Endothelial cell of umbilical vein (primary cell): ENCODE results near the gene CNTRL. TPM values are rescaled to one million over a fixed set of nuclear protein-coding genes. Genes with fewer than 3 reads are reported as not detected.
"Not testable (repeated sequence)": the region's sequence is repeated elsewhere in the genome, so short reads cannot be mapped to it uniquely, and the experiment has no call there.

ENCODE experiments used
- BruUV-seq: library from RNA; stranded (reverse); fragments of 400-500 nt; replicated peaks from 2 replicates; lab custom pipeline; 2021; lab: Mats Ljungman, UMichigan
- CTCF ChIA-PET: fragments of 300-600, 350-600 bp; sonication (Branson Sonifier 250); formaldehyde crosslinking; loops from one replicate; lab custom pipeline; 2021; ENCODE audit warnings: antibody characterized with exemption, inconsistent platforms; lab: Charles Lee
- POLR2A ChIA-PET: fragments of 300-600, 350-600 bp; sonication (Branson Sonifier 250); formaldehyde crosslinking; loops from one replicate; lab custom pipeline; 2021; ENCODE audit warnings: antibody characterized with exemption, inconsistent platforms; lab: Charles Lee
- DNase-seq: peaks from one replicate; pipeline ENCODE4 v3.0.0-alpha.2; 2011; ENCODE audit warnings: low read depth, low spot score
- FAIRE-seq: peaks from 2 replicates; lab custom pipeline; 2011; peaks lifted over from hg19 to GRCh38; lab: Jason Lieb, UNC
- H2AFZ ChIP-seq: 2 replicates; pipeline ENCODE4 v1.6.0; 2012; ENCODE audit warnings: low read depth, low read length, control low read depth, inconsistent platforms
- H3K27ac ChIP-seq: 2 replicates; pipeline ENCODE4 v1.5.1; 2011; ENCODE audit warnings: low read depth, mild to moderate bottlenecking, control low read depth, low read length, moderate library complexity; ENCODE audit not compliant: insufficient read depth
- H3K27me3 ChIP-seq, 2 experiments: 2 replicates each; pipeline versions ENCODE4 v1.6.0 to v1.6.1; 2011; ENCODE audit warnings: low read length in 2 of 2, mixed read lengths in 1 of 2; ENCODE audit not compliant: control insufficient read depth in 2 of 2, insufficient read depth in 2 of 2
- H3K36me3 ChIP-seq, 2 experiments: 2 replicates in 1 of 2; 3 replicates in 1 of 2; pipeline ENCODE4 v1.5.1; 2011; ENCODE audit warnings: low read length in 2 of 2, mild to moderate bottlenecking in 1 of 2, moderate library complexity in 1 of 2; ENCODE audit not compliant: control insufficient read depth in 2 of 2, insufficient read depth in 2 of 2; ENCODE audit errors: extremely low read depth in 1 of 2
- H3K4me1 ChIP-seq: 3 replicates; pipeline ENCODE4 v1.5.1; 2011; ENCODE audit warnings: mild to moderate bottlenecking, low read length; ENCODE audit not compliant: control insufficient read depth, insufficient read depth; ENCODE audit errors: extremely low read depth
- H3K4me2 ChIP-seq: 2 replicates; pipeline ENCODE4 v1.6.1; 2011; ENCODE audit warnings: low read length, control low read depth, mixed read lengths; ENCODE audit not compliant: insufficient read depth
- H3K4me3 ChIP-seq, 3 experiments: fragments of 200-600 bp in 1 of 3; sonication (generic), shearing (Covaris generic) in 1 of 3; replicated peaks in 1 of 3; 2 replicates each; pipeline ENCODE4 v1.5.1; 2011 to 2016; ENCODE audit warnings: control low read depth in 3 of 3, low read length in 3 of 3, mild to moderate bottlenecking in 2 of 3, inconsistent platforms in 1 of 3, low read depth in 1 of 3, moderate library complexity in 1 of 3; ENCODE audit not compliant: insufficient read depth in 1 of 3
- H3K79me2 ChIP-seq: 2 replicates; pipeline ENCODE4 v1.6.0; 2012; ENCODE audit warnings: low read length, inconsistent platforms; ENCODE audit not compliant: control insufficient read depth, insufficient read depth
- H3K9ac ChIP-seq: replicated peaks from 2 replicates; pipeline ENCODE3; 2011; ENCODE audit warnings: low read length, control low read depth; ENCODE audit not compliant: insufficient read depth; ENCODE audit errors: extremely low read depth
- H3K9me1 ChIP-seq: replicated peaks from 3 replicates; pipeline ENCODE4 v1.6.0; 2011; ENCODE audit warnings: mild to moderate bottlenecking, low read length; ENCODE audit not compliant: control insufficient read depth, insufficient read depth; ENCODE audit errors: extremely low read depth
- H3K9me3 ChIP-seq: replicated peaks from 2 replicates; pipeline ENCODE4 v1.5.1; 2012; ENCODE audit warnings: low read length, inconsistent platforms; ENCODE audit not compliant: control insufficient read depth, insufficient read depth
- H4K20me1 ChIP-seq: replicated peaks from 2 replicates; pipeline ENCODE3; 2011; ENCODE audit warnings: mild to moderate bottlenecking, low read length; ENCODE audit not compliant: control insufficient read depth, insufficient read depth; ENCODE audit errors: extremely low read depth
- CTCF ChIP-seq, 2 donors: IDR thresholded peaks; 1 replicate in 1 of 2; 2 replicates in 1 of 2; pipeline ENCODE4 v1.5.1; 2011; ENCODE audit warnings: low read length in 2 of 2, mild to moderate bottlenecking in 2 of 2, moderate library complexity in 2 of 2, control low read depth in 1 of 2, inconsistent platforms in 1 of 2, low read depth in 1 of 2; ENCODE audit not compliant: insufficient read depth in 1 of 2; ENCODE audit errors: extremely low read depth in 1 of 2
- EZH2 ChIP-seq: IDR thresholded peaks from 2 replicates; pipeline ENCODE4 v1.6.1; 2012; ENCODE audit warnings: borderline replicate concordance, low read depth, mild to moderate bottlenecking, moderate library complexity, low read length, inconsistent platforms; ENCODE audit not compliant: severe bottlenecking
- GATA2 ChIP-seq: IDR thresholded peaks from 2 replicates; pipeline ENCODE4 v1.7.0; 2011; ENCODE audit warnings: low read depth, mild to moderate bottlenecking, moderate library complexity, mixed read lengths, low read length; ENCODE audit not compliant: insufficient read length, insufficient read depth
- MAX ChIP-seq: IDR thresholded peaks from 2 replicates; pipeline ENCODE4 v1.6.1; 2011; ENCODE audit not compliant: insufficient read depth, insufficient read length
- MYC ChIP-seq: IDR thresholded peaks from one replicate; pipeline ENCODE4 v1.6.1; 2011; ENCODE audit warnings: mild to moderate bottlenecking, low read depth, low read length
- POLR2A ChIP-seq: IDR thresholded peaks from 2 replicates; pipeline ENCODE4 v1.6.1; 2012; ENCODE audit warnings: low read depth, mild to moderate bottlenecking, control low read depth, low read length
- POLR2AphosphoS5 ChIP-seq: IDR thresholded peaks from 2 replicates; pipeline ENCODE4 v1.6.1; 2012; ENCODE audit warnings: low read depth, mild to moderate bottlenecking, control low read depth, low read length, moderate library complexity; ENCODE audit not compliant: insufficient read depth
- dilution Hi-C: fragments of 300-500 bp; cut with MboI; formaldehyde crosslinking; loops from one replicate; pipeline ENCODE4 v1.15.0; 2019; ENCODE audit warnings: low sequenced_read_pairs; ENCODE audit not compliant: extremely low pct_ligation_motif_present
- intact Hi-C: fragments of 100-400 bp; cut with micrococcal nuclease; formaldehyde crosslinking; loops from one replicate; pipeline ENCODE4 v1.10.0; 2022
- polyA plus RNA-seq, 4 experiments: library from polyadenylated mRNA; depleted of rRNA in 3 of 4; stranded (reverse) in 3 of 4; unstranded in 1 of 4; fragments of >200 nt; gene quantifications; 2 replicates each; pipeline versions ENCODE4 v1.2.1 to v1.2.3, GENCODE V29; 2011 to 2012; ENCODE audit warnings: missing spikeins in 1 of 4
- total RNA-seq: library from RNA; stranded (reverse); gene quantifications from 2 replicates; pipeline ENCODE4 v1.2.3, GENCODE V29; 2021

CNTRL gene
- total and polyA plus RNA-seq, 2 donors (not counting 3 experiments of a cell fraction or from before 2014, with no cell fraction given), result 6.1 to 21.8 TPM

GRCh38 chr9:121178676-121179372 is 104.1 kb downstream of the CNTRL start:
- FAIRE-seq (no peak), DNase-seq (no peak)
- no peak overlapping the region for H3K9ac ChIP-seq
- peaks cover 11 to 30% of the 10 kb centered on the region in 2 experiments for H3K36me3 ChIP-seq
- H3K79me2 ChIP-seq, result peaks cover 13% of the 10 kb centered on the region
- H4K20me1 ChIP-seq, result peaks cover 2% of the 10 kb centered on the region
- no peaks in the 10 kb centered on the region for H3K9me3 ChIP-seq
- H3K4me2 ChIP-seq, result no peak overlapping the region
- no peaks in the 10 kb centered on the region for H3K27me3 ChIP-seq
- H3K27ac ChIP-seq, result no peak overlapping the region
- no peaks in the 10 kb centered on the region for H3K4me1 ChIP-seq
- dilution Hi-C loops (no loop called here), intact Hi-C loops (no loop called here)
- H3K9me1 ChIP-seq, result no peaks in the 10 kb centered on the region
- ChIA-PET POLR2A (no interaction called here), CTCF (no interaction called here)
- H3K4me3 ChIP-seq, result no peak overlapping the region
- H2AFZ ChIP-seq, result no peak overlapping the region
- no peak for TF ChIP-seq MAX
- no peak for TF ChIP-seq GATA2
- TF ChIP-seq POLR2A, result no peak
- no peak for TF ChIP-seq MYC
- TF ChIP-seq POLR2AphosphoS5, result no peak
- no peak for TF ChIP-seq EZH2
- no peak for TF ChIP-seq CTCF (IDR thresholded peaks at IDR 0.05; ENCODE audit: extremely low read depth in 1 of 2, insufficient read depth in 1 of 2, low read depth in 1 of 2, low read length in 2 of 2)
- no TSS peak for BruUV-seq

- dilution Hi-C loops, intact Hi-C loops, H3K4me2 ChIP-seq, POLR2A ChIA-PET, H3K4me1 ChIP-seq, H2AFZ ChIP-seq, H3K4me3 ChIP-seq, BruUV-seq, DNase-seq, H4K20me1 ChIP-seq, H3K27me3 ChIP-seq, H3K9me1 ChIP-seq, H3K9ac ChIP-seq, CTCF ChIA-PET, FAIRE-seq, H3K27ac ChIP-seq, H3K9me3 ChIP-seq: not testable (repeated sequence)
- Histone ChIP-seq H3K36me3 (peaks cover 10 to 29% of the 10 kb centered on the region in 2 experiments), H3K79me2 (peaks cover 18% of the 10 kb centered on the region)
Measured at GRCh38 chr9:121179373-121179721, 104.6 kb downstream of the CNTRL start.
